Activated naive CD4-positive, alpha-beta T cell treated with anti-CD3 and anti-CD28 coated beads for 36 hours (primary cell): Measurements from ENCODE around the gene ABTB2. TPM values are rescaled to one million over a fixed set of nuclear protein-coding genes. Genes with fewer than 3 reads are reported as not detected.
A peak's percentile ranks its signal among the peaks of the same experiment; 100 is the strongest.

Source experiments
- CTCF ChIA-PET: fragments of 350-600 bp; sonication (Branson Sonifier 250); formaldehyde crosslinking; loops from one replicate; lab custom pipeline; 2021; ENCODE audit warnings: antibody characterized with exemption; lab: Charles Lee
- DNase-seq: peaks from one replicate; pipeline ENCODE4 v3.0.0-alpha.2; 2020
- H3K27ac Mint-ChIP-seq: one replicate; pipeline ENCODE4 v1.8.0; 2021; ENCODE audit warnings: mild to moderate bottlenecking, mixed read lengths
- H3K27me3 Mint-ChIP-seq: one replicate; pipeline ENCODE4 v1.8.0; 2021; ENCODE audit warnings: low read depth, mixed read lengths
- H3K36me3 Mint-ChIP-seq: one replicate; pipeline ENCODE4 v1.8.0; 2021; ENCODE audit warnings: low read depth, mixed read lengths
- H3K4me1 Mint-ChIP-seq: one replicate; pipeline ENCODE4 v1.8.0; 2021; ENCODE audit warnings: low read depth, mixed read lengths
- H3K4me3 Mint-ChIP-seq: one replicate; pipeline ENCODE4 v1.8.0; 2021; ENCODE audit warnings: mild to moderate bottlenecking, moderate library complexity, mixed read lengths
- H3K9me3 Mint-ChIP-seq: one replicate; pipeline ENCODE4 v1.8.0; 2021; ENCODE audit warnings: mixed read lengths
- intact Hi-C: fragments of 100-400 bp; cut with micrococcal nuclease; formaldehyde crosslinking; loops from one replicate; pipeline ENCODE4 v1.15.1; 2023
- total RNA-seq, 2 experiments: library from RNA; stranded (reverse); gene quantifications; one replicate each; pipeline ENCODE4 v1.2.3, GENCODE V29; 2021

The ABTB2 gene
- total RNA-seq, 2 experiments from 2014 or later = 3.1 to 3.7 TPM

- Mint-ChIP-seq H3K27ac (no peak overlapping the region), H3K27me3 (peaks cover 10% of the 10 kb centered on the region), H3K9me3 (no peaks in the 10 kb centered on the region), H3K36me3 (no peaks in the 10 kb centered on the region), H3K4me1 (peaks cover 3% of the 10 kb centered on the region), H3K4me3 (no peak overlapping the region)
- DNase-seq = no peak
- CTCF ChIA-PET = no interaction called here
- intact Hi-C loops = no loop called here
These were observed 29.8 kb downstream of the ABTB2 start for GRCh38 chr11:34327804-34328631.

- H3K9me3 Mint-ChIP-seq = no peaks in the 10 kb centered on the region
- no peaks in the 10 kb centered on the region for H3K27me3 Mint-ChIP-seq
- DNase-seq = no peak
- no peak overlapping the region for H3K27ac Mint-ChIP-seq
- intact Hi-C loops = no loop called here
- H3K4me1 Mint-ChIP-seq = no peaks in the 10 kb centered on the region
- no peak overlapping the region for H3K4me3 Mint-ChIP-seq
- H3K36me3 Mint-ChIP-seq = no peaks in the 10 kb centered on the region
- CTCF ChIA-PET = interaction anchor here (1.2 kb wide), 1 partner anchor 28 kb away, joined by 3 read pairs; no protein-coding TSS in a partner anchor
These were observed 33.3 kb downstream of the ABTB2 start for GRCh38 chr11:34324466-34324865.

GRCh38 chr11:34323601-34324000, 34.2 kb downstream of the ABTB2 start:
- CTCF ChIA-PET = interaction anchor here (0.6 kb wide), 2 partner anchors 15 to 31 kb away, joined by 3 to 5 read pairs; no protein-coding TSS in a partner anchor
- Mint-ChIP-seq H3K27ac (no peak overlapping the region), H3K9me3 (no peaks in the 10 kb centered on the region)

GRCh38 chr11:34318111-34319037, 39.4 kb downstream of the ABTB2 start:
- CTCF ChIA-PET = interaction anchor here (0.6 to 1.2 kb wide), 3 partner anchors 78 to 160 kb away, joined by 3 read pairs; no protein-coding TSS in a partner anchor
- DNase-seq = no peak
- H3K36me3 Mint-ChIP-seq = no peaks in the 10 kb centered on the region
- no peaks in the 10 kb centered on the region for H3K27me3 Mint-ChIP-seq
- no peaks in the 10 kb centered on the region for H3K9me3 Mint-ChIP-seq
- intact Hi-C loops = no loop called here
- H3K4me1 Mint-ChIP-seq = peaks cover under 1% of the 10 kb centered on the region
- no peak overlapping the region for H3K4me3 Mint-ChIP-seq
- H3K27ac Mint-ChIP-seq = no peak overlapping the region

More at GRCh38 chr11:34323601-34324000, 34.2 kb downstream of the ABTB2 start:
- H3K27me3 Mint-ChIP-seq = no peaks in the 10 kb centered on the region
- H3K4me1 Mint-ChIP-seq = no peaks in the 10 kb centered on the region
- no peak overlapping the region for H3K4me3 Mint-ChIP-seq
- H3K36me3 Mint-ChIP-seq = no peaks in the 10 kb centered on the region
- DNase-seq = no peak
- intact Hi-C loops = no loop called here

- CTCF ChIA-PET = interaction anchor here (1.2 kb wide), 1 partner anchor 78 kb away, joined by 3 read pairs; no protein-coding TSS in a partner anchor
- Mint-ChIP-seq H3K27ac (no peak overlapping the region), H3K27me3 (no peaks in the 10 kb centered on the region), H3K9me3 (no peaks in the 10 kb centered on the region), H3K4me3 (no peak overlapping the region), H3K36me3 (no peaks in the 10 kb centered on the region), H3K4me1 (peaks cover 7% of the 10 kb centered on the region)
- DNase-seq = no peak
- intact Hi-C loops = no loop called here
These were observed 40.1 kb downstream of the ABTB2 start for GRCh38 chr11:34317666-34318065.

- H3K9me3 Mint-ChIP-seq = no peaks in the 10 kb centered on the region
- CTCF ChIA-PET = no interaction called here
- no peak overlapping the region for H3K27ac Mint-ChIP-seq
- no peak overlapping the region for H3K4me3 Mint-ChIP-seq
- no peaks in the 10 kb centered on the region for H3K36me3 Mint-ChIP-seq
- peaks cover 9% of the 10 kb centered on the region for H3K4me1 Mint-ChIP-seq
- no peaks in the 10 kb centered on the region for H3K27me3 Mint-ChIP-seq
- intact Hi-C loops = no loop called here
- no peak for DNase-seq
These were observed 40.8 kb downstream of the ABTB2 start for GRCh38 chr11:34317036-34317360.

GRCh38 chr11:34316347-34317035, 41.3 kb downstream of the ABTB2 start:
- intact Hi-C loops = no loop called here
- Mint-ChIP-seq H3K27ac (no peak overlapping the region), H3K36me3 (no peaks in the 10 kb centered on the region), H3K27me3 (no peaks in the 10 kb centered on the region), H3K9me3 (no peaks in the 10 kb centered on the region), H3K4me3 (no peak overlapping the region), H3K4me1 (peaks cover 9% of the 10 kb centered on the region)
- CTCF ChIA-PET = no interaction called here
- DNase-seq = no peak

- H3K4me3 Mint-ChIP-seq = no peak overlapping the region
- H3K27me3 Mint-ChIP-seq = no peaks in the 10 kb centered on the region
- H3K4me1 Mint-ChIP-seq = peaks cover 12% of the 10 kb centered on the region
- no peak for DNase-seq
- no peak overlapping the region for H3K27ac Mint-ChIP-seq
- H3K9me3 Mint-ChIP-seq = no peaks in the 10 kb centered on the region
- intact Hi-C loops = no loop called here
- CTCF ChIA-PET = no interaction called here
- no peaks in the 10 kb centered on the region for H3K36me3 Mint-ChIP-seq
These were observed 42.4 kb downstream of the ABTB2 start for GRCh38 chr11:34315394-34315793.

GRCh38 chr11:34314936-34315335, 42.9 kb downstream of the ABTB2 start:
- Mint-ChIP-seq H3K36me3 (no peaks in the 10 kb centered on the region), H3K27me3 (no peaks in the 10 kb centered on the region), H3K27ac (no peak overlapping the region), H3K4me1 (peaks cover 16% of the 10 kb centered on the region), H3K9me3 (no peaks in the 10 kb centered on the region), H3K4me3 (no peak overlapping the region)
- CTCF ChIA-PET = no interaction called here
- DNase-seq = no peak
- intact Hi-C loops = no loop called here

- no peak for DNase-seq
- Mint-ChIP-seq H3K4me3 (no peak overlapping the region), H3K4me1 (peaks cover 22% of the 10 kb centered on the region), H3K9me3 (no peaks in the 10 kb centered on the region), H3K36me3 (no peaks in the 10 kb centered on the region), H3K27ac (no peak overlapping the region), H3K27me3 (no peaks in the 10 kb centered on the region)
- intact Hi-C loops = no loop called here
- CTCF ChIA-PET = no interaction called here
These were observed 43.6 kb downstream of the ABTB2 start for GRCh38 chr11:34314176-34314575.

GRCh38 chr11:34313099-34313517, 44.7 kb downstream of the ABTB2 start:
- Mint-ChIP-seq H3K27me3 (no peaks in the 10 kb centered on the region), H3K4me3 (no peak overlapping the region), H3K27ac (no peak overlapping the region), H3K36me3 (no peaks in the 10 kb centered on the region), H3K4me1 (peaks cover 32% of the 10 kb centered on the region), H3K9me3 (no peaks in the 10 kb centered on the region)
- intact Hi-C loops = no loop called here
- DNase-seq = peak; percentile 35
- CTCF ChIA-PET = interaction anchor here (0.6 to 1.2 kb wide), 3 partner anchors 23 to 53 kb away, joined by 3 read pairs; no protein-coding TSS in a partner anchor

GRCh38 chr11:34311126-34311525, 46.7 kb downstream of the ABTB2 start:
- H3K27ac Mint-ChIP-seq = no peak overlapping the region
- CTCF ChIA-PET = no interaction called here
- no peaks in the 10 kb centered on the region for H3K36me3 Mint-ChIP-seq
- no peaks in the 10 kb centered on the region for H3K9me3 Mint-ChIP-seq
- no peaks in the 10 kb centered on the region for H3K27me3 Mint-ChIP-seq
- H3K4me3 Mint-ChIP-seq = no peak overlapping the region
- intact Hi-C loops = no loop called here
- peaks cover 35% of the 10 kb centered on the region for H3K4me1 Mint-ChIP-seq
- no peak for DNase-seq
